Hepatocyte (in vitro differentiated cells): ENCODE results near the gene CCDC120. TPM values are rescaled to one million over a fixed set of nuclear protein-coding genes. Genes with fewer than 3 reads are reported as not detected.

ENCODE experiments used
- DNase-seq: peaks from one replicate; pipeline ENCODE4 v3.0.0-alpha.2; 2016; ENCODE audit warnings: low spot score
- H2AFZ ChIP-seq: fragments of 200-600 bp; sonication (generic); 2 replicates; pipeline ENCODE4 v1.6.0; 2016; ENCODE audit warnings: antibody characterized with exemption, mild to moderate bottlenecking
- H3K27ac ChIP-seq: fragments of 200-600 bp; sonication (generic); 2 replicates; pipeline ENCODE4 v1.5.1; 2016; ENCODE audit warnings: mild to moderate bottlenecking
- H3K27me3 ChIP-seq: fragments of 200-600 bp; sonication (generic); 2 replicates; pipeline ENCODE4 v1.6.1; 2016
- H3K36me3 ChIP-seq: fragments of 200-600 bp; sonication (generic); replicated peaks from 2 replicates; pipeline ENCODE4 v1.5.1; 2016; ENCODE audit warnings: low read depth; ENCODE audit not compliant: insufficient read depth
- H3K4me1 ChIP-seq: fragments of 200-600 bp; sonication (generic); 2 replicates; pipeline ENCODE4 v1.5.1; 2016; ENCODE audit warnings: mild to moderate bottlenecking, moderate library complexity; ENCODE audit not compliant: insufficient read depth
- H3K4me2 ChIP-seq: fragments of 200-600 bp; sonication (generic); 2 replicates; pipeline ENCODE4 v1.6.0; 2016
- H3K4me3 ChIP-seq: fragments of 200-600 bp; sonication (generic); 2 replicates; pipeline ENCODE4 v1.5.1; 2016; ENCODE audit warnings: mild to moderate bottlenecking
- H3K79me2 ChIP-seq: fragments of 200-600 bp; sonication (generic); 2 replicates; pipeline ENCODE4 v1.6.0; 2017; ENCODE audit warnings: mild to moderate bottlenecking
- H3K9me2 ChIP-seq: fragments of 200-600 bp; sonication (generic); replicated peaks from 2 replicates; pipeline ENCODE4 v1.6.0; 2017; ENCODE audit warnings: mild to moderate bottlenecking; ENCODE audit not compliant: insufficient read depth
- H3K9me3 ChIP-seq: fragments of 200-600 bp; sonication (generic); 2 replicates; pipeline ENCODE4 v1.5.1; 2016; ENCODE audit warnings: low read depth, mild to moderate bottlenecking
- H4K20me1 ChIP-seq: fragments of 200-600 bp; sonication (generic); 2 replicates; pipeline ENCODE4 v1.6.0; 2016; ENCODE audit warnings: mild to moderate bottlenecking; ENCODE audit not compliant: insufficient read depth, poor library complexity, severe bottlenecking
- CTCF ChIP-seq: fragments of 200-600 bp; sonication (generic); IDR thresholded peaks from 2 replicates; pipeline ENCODE4 v1.5.1; 2016; ENCODE audit warnings: antibody characterized with exemption, mild to moderate bottlenecking; ENCODE audit not compliant: poor library complexity
- EZH2 ChIP-seq: fragments of 200-600 bp; sonication (generic); IDR thresholded peaks from 2 replicates; pipeline ENCODE4 v1.6.1; 2016; ENCODE audit warnings: antibody characterized with exemption, mild to moderate bottlenecking, borderline replicate concordance
- EZH2phosphoT487 ChIP-seq: fragments of 200-600 bp; sonication (generic); IDR thresholded peaks from one replicate; pipeline ENCODE4 v1.6.1; 2018; ENCODE audit warnings: antibody characterized with exemption, mild to moderate bottlenecking, low read depth, moderate library complexity; ENCODE audit not compliant: unreplicated experiment, severe bottlenecking
- WGBS: methylation state at CpG from one replicate; pipeline ENCODE4 v1.1.6; 2016; ENCODE audit warnings: low lambda C conversion rate; ENCODE audit errors: missing lambda C conversion rate; 5-methylcytosine and 5-hydroxymethylcytosine counted together
- polyA plus RNA-seq: library from polyadenylated mRNA; unstranded; fragments of >200 nt; fragmentation: Nextera tagmentation; extraction: Ambion mirVana; gene quantifications from 2 replicates; pipeline ENCODE4 v1.2.1, GENCODE V29; 2016
- total RNA-seq: library from RNA; depleted of rRNA; stranded (reverse); fragments of >200 nt; gene quantifications from 2 replicates; pipeline ENCODE4 v1.2.3, GENCODE V29; 2014

CCDC120 gene
- total and polyA plus RNA-seq, 2 experiments from 2014 or later: 7.0 to 19.1 TPM

- peak; percentile 10 for DNase-seq
- Histone ChIP-seq H3K36me3 (no peaks in the 10 kb centered on the region), H3K4me2 (peak overlapping the region; percentile 77), H4K20me1 (no peaks in the 10 kb centered on the region), H3K9me2 (no peaks in the 10 kb centered on the region), H3K79me2 (no peaks in the 10 kb centered on the region), H3K4me3 (no peak overlapping the region), H2AFZ (no peak overlapping the region), H3K4me1 (no peaks in the 10 kb centered on the region), H3K27ac (no peak overlapping the region), H3K27me3 (no peaks in the 10 kb centered on the region), H3K9me3 (no peaks in the 10 kb centered on the region)
- 94% methylated on average over 63 of the region's 63 CpGs for WGBS
- TF ChIP-seq CTCF: no peak
- no peak for TF ChIP-seq EZH2
- no peak for TF ChIP-seq EZH2phosphoT487
These were observed 13.3 kb downstream of the CCDC120 start for GRCh38 chrX:49071877-49072711.

- H3K4me2 ChIP-seq: peak overlapping the region; percentile 77
- no peaks in the 10 kb centered on the region for H4K20me1 ChIP-seq
- H2AFZ ChIP-seq: no peak overlapping the region
- H3K9me3 ChIP-seq: no peaks in the 10 kb centered on the region
- no peak overlapping the region for H3K27ac ChIP-seq
- H3K79me2 ChIP-seq: no peaks in the 10 kb centered on the region
- no peaks in the 10 kb centered on the region for H3K4me1 ChIP-seq
- no peaks in the 10 kb centered on the region for H3K9me2 ChIP-seq
- DNase-seq: no peak
- no peak overlapping the region for H3K4me3 ChIP-seq
- no peaks in the 10 kb centered on the region for H3K27me3 ChIP-seq
- H3K36me3 ChIP-seq: no peaks in the 10 kb centered on the region
- WGBS: 89% methylated on average over 9 of the region's 10 CpGs
- TF ChIP-seq EZH2: no peak
- TF ChIP-seq EZH2phosphoT487: no peak
- no peak for TF ChIP-seq CTCF
These were observed 13.9 kb downstream of the CCDC120 start for GRCh38 chrX:49072712-49073095.

DNA sequence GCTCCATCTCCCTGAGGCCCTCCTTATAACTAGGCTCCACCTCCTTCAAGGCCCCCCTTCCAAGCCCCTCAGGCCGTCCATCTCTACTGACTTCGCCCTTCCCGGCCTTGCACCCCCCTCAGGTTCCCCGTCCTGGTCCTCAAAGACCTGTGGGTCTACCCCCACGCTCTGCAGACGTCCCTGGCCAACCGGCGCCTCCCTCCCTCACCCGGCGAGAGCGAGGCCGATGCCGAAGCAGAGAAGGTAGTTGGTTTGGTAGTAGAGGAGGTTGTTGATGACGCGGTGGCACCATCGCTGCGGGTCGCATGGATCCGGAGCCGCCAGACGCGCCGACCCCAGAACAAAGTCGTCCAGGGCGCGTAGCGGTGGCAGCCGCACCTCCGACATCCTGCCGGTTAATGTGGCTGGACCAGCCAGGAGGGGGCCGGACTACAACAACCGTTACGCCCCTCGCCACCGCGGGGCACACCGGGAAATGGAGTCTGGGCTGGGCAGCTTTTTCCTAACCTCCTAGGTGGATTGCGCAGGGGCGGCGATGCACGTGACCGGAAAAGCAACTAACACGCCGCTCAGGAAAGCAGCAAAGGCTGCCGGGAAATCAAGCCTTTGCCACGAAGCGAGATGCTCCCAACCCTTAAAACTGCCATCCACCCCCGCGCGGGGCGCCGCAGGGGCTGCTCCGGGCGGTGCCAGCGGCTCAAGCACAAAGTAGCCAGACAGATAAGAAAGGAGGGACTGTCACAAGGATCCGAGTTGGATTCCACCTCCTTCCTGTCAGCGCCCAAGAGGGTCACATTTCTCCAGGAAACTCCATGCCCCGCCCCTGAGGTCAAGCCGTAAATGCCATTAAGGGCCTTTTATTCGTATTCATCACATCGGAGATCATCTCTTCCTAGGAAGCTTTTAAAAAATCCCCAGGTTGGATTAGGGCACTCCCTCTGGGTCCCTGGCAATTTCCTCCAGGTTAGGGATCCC lies 15.1 kb downstream of the CCDC120 start, which contains the start of gene PRAF2:
PRAF2 (minus strand) TSS at position 402 of the 975 bp plus-strand sequence; CDS start at position 387, 15 bp downstream.
- Histone ChIP-seq H3K36me3 (no peaks in the 10 kb centered on the region), H3K4me1 (no peaks in the 10 kb centered on the region), H3K4me3 (peak within 1 kb of the TSS; percentile 46), H3K9me2 (no peaks in the 10 kb centered on the region), H3K27me3 (no peaks in the 10 kb centered on the region), H3K79me2 (no peaks in the 10 kb centered on the region), H3K4me2 (peak within 1 kb of the TSS; percentile 77), H4K20me1 (no peaks in the 10 kb centered on the region), H3K9me3 (no peaks in the 10 kb centered on the region), H3K27ac (peak within 1 kb of the TSS; percentile 87), H2AFZ (no peak within 1 kb of the TSS)
- TF ChIP-seq EZH2: no peak
- no peak for TF ChIP-seq EZH2phosphoT487
- TF ChIP-seq CTCF: no peak
- WGBS: 43% methylated on average over 54 of the region's 61 CpGs
- DNase-seq: peak; percentile 93
